ENCODE results near the gene SLC39A11.

GRCh38 chr17:72706396-72706981 lies 386.0 kb downstream of the SLC39A11 start:
- TF ChIP-seq CTCF (IDR thresholded peaks at IDR 0.05) (no peak), POLR2A (IDR thresholded peaks at IDR 0.05) (no peak)

Data from testis (tissue), 2 donors.